Measurements from ENCODE around the gene GALNT13.

The GALNT13 gene

GRCh38 chr2:153871231-153872221 lies at the start of gene GALNT13:
Gene GALNT13 (plus strand): TSS chr2:153871922.
- DNase-seq (ENCODE audit: low read depth), result no peak

- DNase-seq (ENCODE audit: low read depth), result no peak
Measured at GRCh38 chr2:153823880-153824279, 47.8 kb upstream of the GALNT13 start.

- no peak for DNase-seq (ENCODE audit: low read depth)
Measured at GRCh38 chr2:153828335-153828734, 43.4 kb upstream of the GALNT13 start.

GRCh38 chr2:153834662-153835061 lies 37.1 kb upstream of the GALNT13 start:
- no peak for DNase-seq (ENCODE audit: low read depth)

- DNase-seq (ENCODE audit: low read depth), result no peak
Measured at GRCh38 chr2:153858250-153858649, 13.5 kb upstream of the GALNT13 start.

- DNase-seq (ENCODE audit: low read depth), result no peak
Measured at GRCh38 chr2:153864022-153864421, 7.7 kb upstream of the GALNT13 start.

GRCh38 chr2:153866595-153866994 lies 5.1 kb upstream of the GALNT13 start:
- DNase-seq (ENCODE audit: low read depth), result no peak

GRCh38 chr2:153870308-153870707 lies 1.4 kb upstream of the GALNT13 start:
- no peak for DNase-seq (ENCODE audit: low read depth)

GRCh38 chr2:153872311-153873051 lies 759 bp downstream of the GALNT13 start:
- no peak for DNase-seq (ENCODE audit: low read depth)

- no peak for DNase-seq (ENCODE audit: low read depth)
Measured at GRCh38 chr2:153873052-153874048, 1.6 kb downstream of the GALNT13 start.

GRCh38 chr2:153875801-153876466 lies 4.2 kb downstream of the GALNT13 start:
- no peak for DNase-seq (ENCODE audit: low read depth)

GRCh38 chr2:153880926-153881325 lies 9.2 kb downstream of the GALNT13 start:
- DNase-seq (ENCODE audit: low read depth), result no peak

GRCh38 chr2:153886833-153887232 lies 15.1 kb downstream of the GALNT13 start:
- DNase-seq (ENCODE audit: low read depth), result no peak

- DNase-seq (ENCODE audit: low read depth), result no peak
Measured at GRCh38 chr2:153890576-153890975, 18.9 kb downstream of the GALNT13 start.

GRCh38 chr2:153891051-153891450 lies 19.3 kb downstream of the GALNT13 start:
- no peak for DNase-seq (ENCODE audit: low read depth)

GRCh38 chr2:153912798-153913396 lies 41.2 kb downstream of the GALNT13 start:
- no peak for DNase-seq (ENCODE audit: low read depth)

GRCh38 chr2:153917570-153917969 lies 45.8 kb downstream of the GALNT13 start:
- DNase-seq (ENCODE audit: low read depth), result no peak

- no peak for DNase-seq (ENCODE audit: low read depth)
Measured at GRCh38 chr2:153935511-153935910, 63.8 kb downstream of the GALNT13 start.

GRCh38 chr2:153939124-153939796 lies 67.5 kb downstream of the GALNT13 start:
- no peak for DNase-seq (ENCODE audit: low read depth)

GRCh38 chr2:153940511-153940910 lies 68.8 kb downstream of the GALNT13 start:
- DNase-seq (ENCODE audit: low read depth), result no peak

Data from stimulated activated CD8-positive, alpha-beta memory T cell treated with anti-CD3 and anti-CD28 coated beads, Interleukin-15, amount 100 ng/mL, for 24 hours (primary cell).